GM12864 (cell line): Measurements from ENCODE around the gene EPAS1.

Experiments used
- DNase-seq: peaks from one replicate; pipeline ENCODE4 v3.0.0-alpha.2; 2011; ENCODE audit warnings: low read depth
- H3K4me3 ChIP-seq: 2 replicates; pipeline ENCODE4 v1.5.1; 2011; ENCODE audit warnings: mild to moderate bottlenecking, low read depth, low read length, control low read depth
- TF ChIP-seq, protein P1 (sequence below): IDR thresholded peaks from 2 replicates; pipeline ENCODE4 v1.5.1; 2011; ENCODE audit warnings: low read depth, mild to moderate bottlenecking, moderate library complexity, low read length, control low read depth, inconsistent platforms; ENCODE audit errors: missing control alignments

The EPAS1 gene

DNA sequence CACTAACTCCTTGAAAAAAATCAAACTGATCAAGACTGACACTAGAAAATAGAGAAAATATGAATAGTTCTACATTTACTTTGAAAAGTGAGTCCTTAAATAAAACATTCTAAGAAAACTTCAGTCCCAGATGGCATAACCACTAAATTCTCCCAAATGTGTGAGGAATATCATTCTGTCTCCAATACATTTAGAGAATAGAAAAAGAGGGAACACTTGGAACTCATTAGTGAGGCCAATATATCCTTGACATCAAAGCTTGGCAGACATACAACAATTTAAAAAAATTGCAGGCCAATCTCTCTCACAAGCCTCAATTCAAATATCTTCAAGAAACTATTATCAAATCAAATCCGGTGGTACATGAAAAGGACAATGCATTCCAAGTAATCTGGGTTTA, 102.8 kb downstream of the EPAS1 start:
- TF ChIP-seq, protein P1, sequence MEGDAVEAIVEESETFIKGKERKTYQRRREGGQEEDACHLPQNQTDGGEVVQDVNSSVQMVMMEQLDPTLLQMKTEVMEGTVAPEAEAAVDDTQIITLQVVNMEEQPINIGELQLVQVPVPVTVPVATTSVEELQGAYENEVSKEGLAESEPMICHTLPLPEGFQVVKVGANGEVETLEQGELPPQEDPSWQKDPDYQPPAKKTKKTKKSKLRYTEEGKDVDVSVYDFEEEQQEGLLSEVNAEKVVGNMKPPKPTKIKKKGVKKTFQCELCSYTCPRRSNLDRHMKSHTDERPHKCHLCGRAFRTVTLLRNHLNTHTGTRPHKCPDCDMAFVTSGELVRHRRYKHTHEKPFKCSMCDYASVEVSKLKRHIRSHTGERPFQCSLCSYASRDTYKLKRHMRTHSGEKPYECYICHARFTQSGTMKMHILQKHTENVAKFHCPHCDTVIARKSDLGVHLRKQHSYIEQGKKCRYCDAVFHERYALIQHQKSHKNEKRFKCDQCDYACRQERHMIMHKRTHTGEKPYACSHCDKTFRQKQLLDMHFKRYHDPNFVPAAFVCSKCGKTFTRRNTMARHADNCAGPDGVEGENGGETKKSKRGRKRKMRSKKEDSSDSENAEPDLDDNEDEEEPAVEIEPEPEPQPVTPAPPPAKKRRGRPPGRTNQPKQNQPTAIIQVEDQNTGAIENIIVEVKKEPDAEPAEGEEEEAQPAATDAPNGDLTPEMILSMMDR = no peak
- no peak for DNase-seq
- H3K4me3 ChIP-seq = no peak overlapping the region

DNA sequence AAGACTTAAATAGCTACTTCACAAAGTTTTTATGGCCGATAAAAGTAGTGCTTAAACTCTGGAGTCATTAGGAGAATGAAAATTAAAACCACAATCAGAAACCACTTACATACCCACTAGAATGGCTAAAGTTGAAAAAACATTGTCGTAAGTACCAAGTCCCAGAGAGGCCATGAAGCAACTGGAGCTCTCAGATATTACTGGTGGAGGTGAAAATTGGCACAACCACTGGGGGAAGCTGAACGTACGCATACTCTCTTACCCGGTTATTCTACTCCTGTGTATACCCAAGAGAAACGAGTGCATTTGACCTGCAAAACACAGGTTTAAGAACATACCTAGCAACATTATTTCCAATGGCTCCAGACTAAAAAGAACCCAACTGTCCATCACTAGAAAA, 105.7 kb downstream of the EPAS1 start:
- TF ChIP-seq, protein P1 = no peak
- DNase-seq = no peak
- H3K4me3 ChIP-seq = no peak overlapping the region

DNA sequence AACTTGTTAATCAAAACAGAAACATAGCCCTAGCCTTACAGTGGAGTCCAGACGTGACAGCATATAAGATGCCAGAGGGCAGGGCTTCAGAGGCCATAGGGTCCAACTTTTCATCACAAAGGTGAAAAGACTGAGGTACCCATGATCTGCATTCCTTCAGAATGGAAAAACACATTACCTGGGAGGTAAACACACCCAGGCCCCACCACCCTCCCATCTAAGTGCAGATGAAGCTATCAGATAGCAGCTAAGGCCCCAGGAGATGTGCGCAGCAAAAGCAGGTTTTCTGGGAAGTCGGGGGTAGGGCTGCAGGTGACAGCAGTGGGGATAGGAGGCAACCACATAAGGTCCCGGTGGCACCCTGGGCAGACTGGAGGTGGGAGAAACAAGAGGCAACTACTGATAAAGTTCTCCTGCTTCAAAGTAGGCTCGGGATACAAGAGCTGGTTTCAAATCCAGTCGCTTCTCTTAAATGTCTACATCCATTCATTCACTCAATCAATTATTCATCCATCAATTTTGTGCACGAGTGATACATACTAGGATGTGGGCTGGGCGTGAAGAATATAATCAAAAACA, 107.1 kb downstream of the EPAS1 start:
- TF ChIP-seq, protein P1 = no peak
- no peak for DNase-seq
- H3K4me3 ChIP-seq = no peak overlapping the region

DNA sequence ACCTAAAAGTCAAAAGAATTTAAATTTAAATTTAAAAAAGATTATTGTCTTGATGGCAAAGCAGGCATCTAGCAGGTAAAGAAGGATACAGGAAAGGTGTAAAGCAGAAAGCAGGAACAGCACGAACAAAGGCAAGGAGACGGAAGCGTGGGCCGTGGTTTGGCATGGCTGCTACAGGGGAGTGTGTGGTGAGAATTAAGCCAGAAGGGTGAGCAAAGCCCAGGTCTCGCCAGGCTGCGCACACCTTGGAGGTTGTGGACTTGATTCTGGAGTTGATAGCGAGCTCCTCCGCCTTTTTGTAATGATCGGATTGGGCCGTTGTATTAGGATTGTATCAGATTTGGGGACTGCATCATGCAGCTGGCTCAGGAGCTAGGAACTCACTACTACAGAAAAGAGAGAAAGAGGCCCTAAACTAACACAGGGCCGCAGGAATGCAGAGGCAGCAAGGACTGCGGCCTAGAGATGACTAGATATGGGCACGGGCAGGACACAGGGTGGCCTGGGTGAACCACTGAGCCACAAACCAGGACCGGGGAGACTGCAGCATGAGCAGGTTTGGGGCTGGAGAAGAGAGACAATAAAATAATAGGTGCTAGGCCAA, 110.7 kb downstream of the EPAS1 start:
- no peak overlapping the region for H3K4me3 ChIP-seq
- DNase-seq = no peak
- TF ChIP-seq, protein P1 = no peak

DNA sequence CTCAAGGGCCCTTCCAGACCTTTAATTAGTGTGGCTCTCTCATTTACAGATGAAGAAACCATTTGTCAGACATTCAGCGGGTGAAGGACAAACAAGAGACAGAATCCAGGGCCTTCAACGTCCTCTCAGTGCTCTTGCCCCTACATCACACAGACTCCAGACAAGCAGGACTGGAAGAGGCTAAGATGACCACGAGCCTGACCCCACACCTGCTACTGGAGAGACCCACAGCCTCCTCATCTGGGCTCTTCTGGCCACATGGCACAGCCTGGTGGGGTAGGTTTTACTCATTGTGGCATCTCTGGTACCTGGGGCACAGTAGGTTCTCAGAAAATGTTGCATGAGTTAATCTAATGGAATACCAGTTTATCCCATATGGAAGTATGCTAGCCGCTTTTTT, 112.5 kb downstream of the EPAS1 start:
- DNase-seq = no peak
- H3K4me3 ChIP-seq = no peak overlapping the region
- TF ChIP-seq, protein P1 = no peak

DNA sequence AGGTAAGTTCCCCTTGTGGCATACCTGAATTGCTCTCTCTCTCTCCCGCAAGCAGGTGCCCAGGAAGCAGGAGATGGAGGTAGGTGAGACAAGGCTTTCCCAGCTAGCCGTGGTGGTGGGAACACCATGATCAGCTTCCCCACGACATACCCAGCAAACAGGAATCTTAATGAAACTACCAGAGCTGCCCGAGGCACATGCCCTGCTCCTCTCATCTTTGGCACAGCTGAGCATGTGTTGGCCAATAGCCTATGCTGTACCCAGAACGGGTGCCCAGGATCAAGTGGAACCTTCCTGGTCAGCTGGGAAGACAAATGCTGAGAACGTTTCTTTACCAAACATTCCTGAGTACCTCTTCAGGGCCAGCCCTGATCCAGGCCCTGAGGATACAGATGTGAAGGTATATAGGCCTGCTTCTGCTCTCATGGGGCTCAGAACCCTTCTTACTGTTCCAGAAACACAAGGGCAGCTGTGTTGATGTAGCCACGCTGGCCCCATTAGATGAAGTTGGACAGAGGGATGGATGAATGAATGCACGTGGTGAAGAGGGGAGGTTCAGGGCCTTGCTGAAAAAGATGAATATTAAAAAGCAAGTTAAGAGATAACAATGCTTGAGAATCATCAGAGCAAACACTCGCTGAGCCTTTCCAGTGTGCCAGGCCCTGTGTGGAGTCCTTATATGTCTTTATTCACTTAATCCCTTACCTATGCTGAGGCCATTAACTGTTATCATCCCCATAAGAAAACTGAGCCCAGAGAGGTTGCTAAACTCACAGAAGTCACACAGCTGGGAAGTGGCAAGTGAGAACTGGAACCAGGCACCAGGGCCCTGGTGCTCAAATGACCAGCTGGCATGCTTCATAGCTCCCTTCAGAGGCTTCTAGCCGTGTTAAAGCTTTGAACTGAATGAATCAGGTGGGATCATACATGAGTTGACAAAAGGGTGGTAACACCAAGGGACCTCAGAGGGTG, 113.4 kb downstream of the EPAS1 start:
- DNase-seq = no peak
- no peak overlapping the region for H3K4me3 ChIP-seq
- TF ChIP-seq, protein P1 = no peak
